Measurements from ENCODE around the gene SMYD3. TPM values are rescaled to one million over a fixed set of nuclear protein-coding genes. Genes with fewer than 3 reads are reported as not detected.
"Not testable (repeated sequence)": the region's sequence is repeated elsewhere in the genome, so short reads cannot be mapped to it uniquely, and the experiment has no call there.

Gene SMYD3
- total RNA-seq, 5 donors from 2014 or later (not counting 1 experiment from before 2014, with no cell fraction given) = 17.7 to 37.8 (median 21.9) TPM

DNA sequence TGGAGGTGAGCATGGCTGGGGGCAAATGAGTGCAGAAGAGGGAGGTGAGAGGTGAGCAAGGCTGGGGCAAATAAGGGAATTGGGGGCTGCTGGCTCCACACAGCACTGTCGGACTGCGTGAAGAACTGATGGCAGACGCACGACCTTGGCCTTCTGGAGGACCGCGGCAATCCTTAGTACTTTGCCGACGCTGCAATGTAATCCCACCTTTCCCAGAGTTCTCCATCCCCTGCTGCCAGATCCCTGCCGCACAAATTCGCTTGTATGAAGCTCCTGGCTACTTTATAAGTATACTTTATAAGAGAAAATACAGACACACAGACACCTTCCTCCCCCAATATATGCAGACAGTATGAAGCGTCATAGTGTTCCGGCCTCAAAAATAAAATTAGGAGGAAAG is 472.4 kb downstream of the SMYD3 start:
- Mint-ChIP-seq H3K4me3 (no peak overlapping the region), H3K36me3 (peaks cover 3% of the 10 kb centered on the region), H3K27me3 (no peaks in the 10 kb centered on the region), H3K27ac (no peak overlapping the region), H3K4me1 (no peaks in the 10 kb centered on the region), H3K9me3 (no peaks in the 10 kb centered on the region)
- H3K4me3 ChIP-seq (ENCODE audit: control insufficient read depth in 1 of 2, extremely low read depth in 1 of 2, low read length in 1 of 2) = no peak overlapping the region
- no peak for ATAC-seq (replicated peaks in 1 of 4)
- ChIA-PET CTCF (no interaction called here), POLR2A (no interaction called here)
- no peaks in the 10 kb centered on the region for H3K27me3 ChIP-seq (replicated peaks in 1 of 2; ENCODE audit: control insufficient read depth in 2 of 2, extremely low read depth in 1 of 2, insufficient read depth in 2 of 2, low read length in 1 of 2)
- 100% methylated on average over 2 of the region's 12 CpGs for WGBS (ENCODE audit: insufficient coverage)
- DNase-seq = no peak
- no peaks in the 10 kb centered on the region for H3K9me3 ChIP-seq
- H3K36me3 ChIP-seq (ENCODE audit: control insufficient read depth in 2 of 2, extremely low read depth in 1 of 2, insufficient read depth in 1 of 2, low read length in 1 of 2) = no peaks in the 10 kb centered on the region
- H3K4me1 ChIP-seq (ENCODE audit: control insufficient read depth in 1 of 2, extremely low read depth in 1 of 2, insufficient read depth in 2 of 2, low read length in 2 of 2) = no peaks in the 10 kb centered on the region
- no peak overlapping the region for H3K27ac ChIP-seq (ENCODE audit: low read length)

DNA sequence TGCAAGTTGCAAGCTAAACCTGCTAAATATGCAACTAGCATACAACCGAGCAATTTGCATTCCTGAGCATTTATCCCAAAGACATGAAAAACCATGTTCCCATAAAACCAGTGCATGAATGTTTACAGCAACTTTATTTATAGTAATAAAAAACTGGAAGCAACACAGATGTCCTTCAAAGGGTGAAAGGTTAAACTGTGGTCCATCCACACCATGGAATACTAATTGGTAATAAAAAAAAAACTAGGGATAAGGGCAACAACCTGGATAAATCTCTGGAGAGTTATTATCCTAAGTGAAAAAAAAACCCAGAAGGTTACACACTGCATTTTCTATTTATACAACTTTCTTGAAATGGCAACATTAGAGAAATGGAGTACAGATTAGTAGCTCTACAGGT is 474.1 kb downstream of the SMYD3 start:
- no peak overlapping the region for H3K27ac ChIP-seq (ENCODE audit: low read length)
- no peaks in the 10 kb centered on the region for H3K27me3 ChIP-seq (replicated peaks in 1 of 2; ENCODE audit: control insufficient read depth in 2 of 2, extremely low read depth in 1 of 2, insufficient read depth in 2 of 2, low read length in 1 of 2)
- CTCF ChIA-PET = no interaction called here
- H3K4me3 ChIP-seq (ENCODE audit: control insufficient read depth in 1 of 2, extremely low read depth in 1 of 2, low read length in 1 of 2) = no peak overlapping the region
- WGBS (ENCODE audit: insufficient coverage) = no CpG with 5 or more reads among the region's 1 CpG
- DNase-seq (no peak), ATAC-seq (replicated peaks in 1 of 4) (no peak)
- no peak overlapping the region for H3K4me3 Mint-ChIP-seq
- no peaks in the 10 kb centered on the region for H3K27me3 Mint-ChIP-seq
- peaks cover 3% of the 10 kb centered on the region for H3K36me3 Mint-ChIP-seq
- no peak overlapping the region for H3K27ac Mint-ChIP-seq
- POLR2A ChIA-PET = interaction anchor here in 1 of 2 donors (0.6 kb wide), 1 partner anchor 1025 kb away, joined by 3 read pairs; no protein-coding TSS in a partner anchor
- H3K4me1 Mint-ChIP-seq = no peaks in the 10 kb centered on the region
- peaks cover 0 to 4% (median 0%) of the 10 kb centered on the region in 3 donors for H3K9me3 Mint-ChIP-seq
- H3K36me3 ChIP-seq (ENCODE audit: control insufficient read depth in 2 of 2, extremely low read depth in 1 of 2, insufficient read depth in 1 of 2, low read length in 1 of 2) = no peaks in the 10 kb centered on the region
- H3K4me1 ChIP-seq (ENCODE audit: control insufficient read depth in 1 of 2, extremely low read depth in 1 of 2, insufficient read depth in 2 of 2, low read length in 2 of 2) = no peaks in the 10 kb centered on the region
- H3K9me3 ChIP-seq = no peaks in the 10 kb centered on the region

DNA sequence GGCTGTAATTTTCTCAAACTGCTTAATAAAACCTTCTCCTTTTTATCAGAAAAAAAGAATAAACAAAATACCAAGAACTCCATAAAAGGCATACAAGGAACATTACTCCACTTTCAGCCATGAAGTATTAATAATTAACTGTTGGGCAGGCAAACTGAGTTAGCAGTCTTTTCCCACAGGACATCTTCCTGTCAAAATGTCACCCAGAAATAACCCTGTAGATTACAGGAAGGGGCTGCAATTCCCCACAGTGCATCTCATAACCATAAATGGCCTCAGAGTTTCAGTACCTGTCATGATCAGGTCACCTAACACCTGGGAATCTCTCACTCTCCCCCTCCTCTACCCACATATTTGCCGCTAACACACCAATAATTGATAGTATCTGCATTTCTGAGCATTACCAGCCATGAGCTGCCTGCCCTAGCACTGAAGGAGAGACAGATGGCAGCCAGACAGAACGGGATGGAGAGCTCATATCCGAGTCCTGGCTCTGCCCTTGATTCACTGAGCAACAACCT is 475.0 kb downstream of the SMYD3 start:
- H3K4me3 ChIP-seq (ENCODE audit: control insufficient read depth in 1 of 2, extremely low read depth in 1 of 2, low read length in 1 of 2) = no peak overlapping the region
- H3K36me3 ChIP-seq (ENCODE audit: control insufficient read depth in 2 of 2, extremely low read depth in 1 of 2, insufficient read depth in 1 of 2, low read length in 1 of 2) = no peaks in the 10 kb centered on the region
- H3K4me1 ChIP-seq (ENCODE audit: control insufficient read depth in 1 of 2, extremely low read depth in 1 of 2, insufficient read depth in 2 of 2, low read length in 2 of 2) = no peaks in the 10 kb centered on the region
- no peaks in the 10 kb centered on the region for H3K27me3 Mint-ChIP-seq
- no peak overlapping the region for H3K27ac ChIP-seq (ENCODE audit: low read length)
- CTCF ChIA-PET = interaction anchor here in 1 of 2 donors (0.5 kb wide), 1 partner anchor 515 kb away, joined by 3 read pairs; no protein-coding TSS in a partner anchor
- 81% methylated on average over 2 of the region's 3 CpGs for WGBS (ENCODE audit: insufficient coverage)
- POLR2A ChIA-PET = interaction anchor here in 1 of 2 donors (0.6 kb wide), 1 partner anchor 1024 kb away, joined by 3 read pairs; no protein-coding TSS in a partner anchor
- H3K9me3 ChIP-seq = no peaks in the 10 kb centered on the region
- H3K4me3 Mint-ChIP-seq = no peak overlapping the region
- no peak overlapping the region for H3K27ac Mint-ChIP-seq
- H3K36me3 Mint-ChIP-seq = peaks cover 3% of the 10 kb centered on the region
- H3K9me3 Mint-ChIP-seq = peaks cover 0 to 4% (median 0%) of the 10 kb centered on the region in 3 donors
- no peaks in the 10 kb centered on the region for H3K27me3 ChIP-seq (replicated peaks in 1 of 2; ENCODE audit: control insufficient read depth in 2 of 2, extremely low read depth in 1 of 2, insufficient read depth in 2 of 2, low read length in 1 of 2)
- no peaks in the 10 kb centered on the region for H3K4me1 Mint-ChIP-seq
- DNase-seq (no peak), ATAC-seq (replicated peaks in 1 of 4) (no peak)

DNA sequence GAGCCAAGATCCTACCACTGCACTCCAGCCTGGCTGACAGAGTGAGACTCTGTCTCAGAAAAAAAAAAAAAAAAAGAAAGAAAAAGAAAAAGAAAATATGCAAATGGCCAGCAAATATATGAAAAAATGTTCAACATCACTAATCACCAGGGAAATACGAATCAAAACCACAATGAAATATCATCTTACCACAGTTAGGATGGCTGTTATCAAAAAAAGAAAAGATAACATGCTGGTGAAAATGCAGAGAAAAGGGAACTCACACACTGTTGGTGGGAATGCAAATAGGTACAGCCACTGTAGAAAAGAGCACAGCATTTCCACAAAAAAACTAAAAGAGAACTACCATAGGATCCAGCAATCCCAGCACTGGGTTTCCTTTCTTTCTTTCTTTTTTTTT is 477.5 kb downstream of the SMYD3 start:
- DNase-seq = no peak
- ATAC-seq (replicated peaks in 1 of 4) = no peak
- Histone ChIP-seq H3K9me3 (no peaks in the 10 kb centered on the region), H3K4me1 (ENCODE audit: control insufficient read depth in 1 of 2, extremely low read depth in 1 of 2, insufficient read depth in 2 of 2, low read length in 2 of 2) (no peaks in the 10 kb centered on the region), H3K27me3 (replicated peaks in 1 of 2; ENCODE audit: control insufficient read depth in 2 of 2, extremely low read depth in 1 of 2, insufficient read depth in 2 of 2, low read length in 1 of 2) (no peaks in the 10 kb centered on the region), H3K36me3 (ENCODE audit: control insufficient read depth in 2 of 2, extremely low read depth in 1 of 2, insufficient read depth in 1 of 2, low read length in 1 of 2) (no peaks in the 10 kb centered on the region), H3K4me3 (ENCODE audit: control insufficient read depth in 1 of 2, extremely low read depth in 1 of 2, low read length in 1 of 2) (no peak overlapping the region), H3K27ac (ENCODE audit: low read length) (no peak overlapping the region)
- ChIA-PET CTCF (no interaction called here), POLR2A (no interaction called here)
- peaks cover 10% of the 10 kb centered on the region for H3K36me3 Mint-ChIP-seq
- WGBS (ENCODE audit: insufficient coverage) = no CpG with 5 or more reads among the region's 1 CpG
- no peak overlapping the region for H3K27ac Mint-ChIP-seq
- H3K9me3 Mint-ChIP-seq = peaks cover 0 to 4% (median 0%) of the 10 kb centered on the region in 3 donors
- no peak overlapping the region for H3K4me3 Mint-ChIP-seq
- H3K27me3 Mint-ChIP-seq = no peaks in the 10 kb centered on the region
- peaks cover 0 to 7% (median 2%) of the 10 kb centered on the region in 3 donors for H3K4me1 Mint-ChIP-seq

DNA sequence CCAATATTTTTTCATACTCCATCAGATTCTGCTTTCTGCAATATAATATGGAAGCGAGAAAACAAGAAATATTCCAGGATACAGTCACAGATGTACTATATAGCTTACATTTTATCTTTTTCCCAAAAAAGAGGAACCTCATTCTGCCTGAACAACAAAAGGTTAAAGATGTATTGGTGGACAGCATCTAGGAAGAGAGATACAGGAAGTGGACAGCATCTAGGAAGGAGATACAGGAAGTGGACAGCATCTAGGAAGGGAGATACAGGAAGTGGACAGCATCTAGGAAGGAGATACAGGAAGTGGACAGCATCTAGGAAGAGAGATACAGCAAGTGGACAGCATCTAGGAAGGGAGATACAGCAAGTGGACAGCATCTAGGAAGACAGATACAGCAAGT is 483.0 kb downstream of the SMYD3 start:
- H3K27me3 ChIP-seq (replicated peaks in 1 of 2; ENCODE audit: control insufficient read depth in 2 of 2, extremely low read depth in 1 of 2, insufficient read depth in 2 of 2, low read length in 1 of 2); DNase-seq; H3K36me3 ChIP-seq (ENCODE audit: control insufficient read depth in 2 of 2, extremely low read depth in 1 of 2, insufficient read depth in 1 of 2, low read length in 1 of 2); H3K27me3 Mint-ChIP-seq; H3K4me3 Mint-ChIP-seq; H3K27ac ChIP-seq (ENCODE audit: low read length); H3K27ac Mint-ChIP-seq; H3K4me3 ChIP-seq (ENCODE audit: control insufficient read depth in 1 of 2, extremely low read depth in 1 of 2, low read length in 1 of 2); POLR2A ChIA-PET; ATAC-seq (replicated peaks in 1 of 4); H3K4me1 ChIP-seq (ENCODE audit: control insufficient read depth in 1 of 2, extremely low read depth in 1 of 2, insufficient read depth in 2 of 2, low read length in 2 of 2); H3K9me3 Mint-ChIP-seq; H3K9me3 ChIP-seq; H3K36me3 Mint-ChIP-seq: not testable (repeated sequence)
- no CpG with 5 or more reads among the region's 1 CpG for WGBS (ENCODE audit: insufficient coverage)
- CTCF ChIA-PET = interaction anchor here in 1 of 2 donors (0.5 kb wide), 1 partner anchor 872 kb away, joined by 4 read pairs; no protein-coding TSS in a partner anchor
- H3K4me1 Mint-ChIP-seq = peaks cover 9 to 13% (median 10%) of the 10 kb centered on the region in 3 donors

DNA sequence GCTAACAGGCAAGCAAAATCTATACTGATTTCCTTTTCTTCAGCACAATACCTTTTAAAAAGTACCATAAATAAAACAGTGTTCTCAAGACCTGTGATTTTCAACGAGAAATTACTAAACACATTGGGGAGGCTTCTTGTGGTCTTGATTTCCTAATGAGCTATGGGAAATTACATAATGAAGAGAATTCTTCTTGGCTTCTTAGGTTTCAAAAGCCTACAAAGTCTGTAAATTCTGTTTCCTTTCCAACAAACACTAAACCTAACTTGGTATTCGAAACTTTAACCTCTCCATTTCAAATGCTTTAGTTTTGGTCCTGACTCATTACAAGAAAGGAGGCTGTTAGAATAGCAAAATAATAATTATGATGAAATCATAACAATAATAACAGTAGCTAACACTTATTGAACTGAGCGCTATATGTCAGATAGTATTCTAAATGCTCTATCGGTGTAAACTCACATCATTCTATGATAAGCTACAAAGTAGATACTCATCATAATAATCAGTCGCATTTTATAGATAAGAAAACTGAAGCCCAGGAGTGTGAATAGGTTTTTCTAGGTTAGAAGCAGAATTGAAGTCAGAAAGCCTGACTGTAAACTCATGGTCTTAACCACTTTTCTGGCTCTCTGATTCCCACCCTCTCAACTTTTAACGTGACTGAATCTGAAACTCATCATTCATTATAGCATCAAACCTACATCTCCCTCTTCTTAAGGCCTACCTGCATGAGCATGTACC is 486.7 kb downstream of the SMYD3 start:
- POLR2A ChIA-PET = no interaction called here
- Histone ChIP-seq H3K27ac (ENCODE audit: low read length) (no peak overlapping the region), H3K9me3 (no peaks in the 10 kb centered on the region), H3K27me3 (replicated peaks in 1 of 2; ENCODE audit: control insufficient read depth in 2 of 2, extremely low read depth in 1 of 2, insufficient read depth in 2 of 2, low read length in 1 of 2) (no peaks in the 10 kb centered on the region), H3K36me3 (ENCODE audit: control insufficient read depth in 2 of 2, extremely low read depth in 1 of 2, insufficient read depth in 1 of 2, low read length in 1 of 2) (no peaks in the 10 kb centered on the region), H3K4me3 (ENCODE audit: control insufficient read depth in 1 of 2, extremely low read depth in 1 of 2, low read length in 1 of 2) (no peak overlapping the region), H3K4me1 (ENCODE audit: control insufficient read depth in 1 of 2, extremely low read depth in 1 of 2, insufficient read depth in 2 of 2, low read length in 2 of 2) (no peaks in the 10 kb centered on the region)
- no peak for ATAC-seq (replicated peaks in 1 of 4)
- peaks cover 2% of the 10 kb centered on the region for H3K36me3 Mint-ChIP-seq
- peaks cover 8 to 10% (median 9%) of the 10 kb centered on the region in 3 donors for H3K4me1 Mint-ChIP-seq
- DNase-seq = no peak
- H3K27ac Mint-ChIP-seq = no peak overlapping the region
- no peaks in the 10 kb centered on the region for H3K27me3 Mint-ChIP-seq
- no peak overlapping the region for H3K4me3 Mint-ChIP-seq
- CTCF ChIA-PET = no interaction called here
- no peaks in the 10 kb centered on the region for H3K9me3 Mint-ChIP-seq
- 67% methylated on average over 1 of the region's 6 CpGs for WGBS (ENCODE audit: insufficient coverage)
